Measurements from ENCODE around the gene ATXN2. TPM values are rescaled to one million over a fixed set of nuclear protein-coding genes. Genes with fewer than 3 reads are reported as not detected.

ATXN2 gene
- total and polyA plus RNA-seq, 9 of the 15 experiments (the other 6 are each of a cell fraction or from before 2014, with no cell fraction given) = 16.8 to 67.8 (median 29.3) TPM

GRCh38 chr12:111624540-111624939, 25.4 kb upstream of the ATXN2 start (continued):
- TF ChIP-seq SFPQ (IDR thresholded peaks at IDR 0.05; ENCODE audit: low read depth, low read length) (no peak), EZH2 (IDR thresholded peaks at IDR 0.05; ENCODE audit: borderline replicate concordance, low read depth, low read length) (no peak), NFE2 (IDR thresholded peaks at IDR 0.05; ENCODE audit: low read depth) (peak; percentile 80), C11orf30 (IDR thresholded peaks at IDR 0.05; ENCODE audit: low read depth) (peak; percentile 87), MAX (CRISPR knock-in tag; IDR thresholded peaks at IDR 0.05) (peak; percentile 22; the same call in 1 of the 2 replicates), POLR3G (IDR thresholded peaks at IDR 0.05; ENCODE audit: extremely low read depth, insufficient read length, insufficient replicate concordance) (no peak), TCFL5 (CRISPR knock-in tag; conservative IDR thresholded peaks at IDR 0.05) (no peak), NCOR1 (IDR thresholded peaks at IDR 0.05) (no peak), U2AF2 (optimal IDR thresholded peaks at IDR 0.05; ENCODE audit: low read depth, low read length) (no peak), CTBP1 (IDR thresholded peaks at IDR 0.05; ENCODE audit: borderline replicate concordance) (peak; percentile 53; the same call in 1 of the 2 replicates), LEF1 (IDR thresholded peaks at IDR 0.05) (no peak), CGGBP1 (CRISPR knock-in tag; IDR thresholded peaks at IDR 0.05) (no peak), E4F1 (CRISPR knock-in tag; IDR thresholded peaks at IDR 0.05; ENCODE audit: borderline replicate concordance) (no peak), ZBTB7A (IDR thresholded peaks at IDR 0.05; ENCODE audit: borderline replicate concordance, control insufficient read depth, low read depth, low read length) (no peak), BMI1 (IDR thresholded peaks at IDR 0.05; ENCODE audit: low read length) (no peak), CBX8 (IDR thresholded peaks at IDR 0.05; ENCODE audit: borderline replicate concordance, extremely low read depth, low read depth, low read length, poor library complexity, severe bottlenecking) (no peak), ZNF165 (CRISPR knock-in tag; IDR thresholded peaks at IDR 0.05; ENCODE audit: borderline replicate concordance) (no peak), E2F8 (IDR thresholded peaks at IDR 0.05; ENCODE audit: low read depth, partially characterized antibody) (no peak), CEBPB (tag; IDR thresholded peaks at IDR 0.05) (peak; percentile 39; the same call in 1 of the 2 replicates), TEAD1 (CRISPR knock-in tag; IDR thresholded peaks at IDR 0.05) (no peak), NEUROD1 (IDR thresholded peaks at IDR 0.05; ENCODE audit: borderline replicate concordance, low read depth, low read length, partially characterized antibody) (no peak), NUFIP1 (IDR thresholded peaks at IDR 0.05; ENCODE audit: partially characterized antibody) (no peak)

All from K562 (cell line).